K562 (cell line): ENCODE data around the gene EXOC7. TPM values are rescaled to one million over a fixed set of nuclear protein-coding genes. Genes with fewer than 3 reads are reported as not detected.
A peak's percentile ranks its signal among the peaks of the same experiment; 100 is the strongest.

ENCODE experiments used
- DIDO1 ChIP-seq: fragments of 450-650 bp; IDR thresholded peaks from 2 replicates; pipeline ENCODE4 v1.6.1; 2016; ENCODE audit warnings: low read depth, missing biosample characterization, missing genetic modification characterization
- FOXP1 ChIP-seq: sonication (generic); formaldehyde crosslinking; IDR thresholded peaks from 2 replicates; pipeline ENCODE4 v1.8.0; 2022; ENCODE audit warnings: mild to moderate bottlenecking, missing genetic modification reagents
- NR2C2 ChIP-seq, 2 experiments: fragments of 200-800 bp in 1 of 2; sonication (Bioruptor generic) in 1 of 2; sonication (generic) in 1 of 2; formaldehyde crosslinking in 1 of 2; IDR thresholded peaks; 2 replicates each; pipeline versions ENCODE4 v1.6.1 to v1.8.0; 2016 to 2022; ENCODE audit warnings: mild to moderate bottlenecking in 1 of 2, missing compliant biosample characterization in 1 of 2, missing genetic modification characterization in 1 of 2, missing genetic modification reagents in 1 of 2
- ZBTB7A ChIP-seq: IDR thresholded peaks from 2 replicates; pipeline ENCODE4 v1.6.1; 2011; ENCODE audit warnings: low read depth, mild to moderate bottlenecking, low read length, moderate library complexity, borderline replicate concordance; ENCODE audit not compliant: control insufficient read depth
- ZFP36 ChIP-seq: fragments of 150-350 bp; IDR thresholded peaks from 2 replicates; pipeline ENCODE4 v1.6.1; 2018; ENCODE audit warnings: low read length, low read depth; ENCODE audit not compliant: partially characterized antibody
- ZNF212 ChIP-seq: fragments of 450-650 bp; formaldehyde crosslinking; IDR thresholded peaks from 2 replicates; pipeline ENCODE4 v1.4.0; 2020; ENCODE audit warnings: mild to moderate bottlenecking
- polyA plus RNA-seq, 8 experiments: library from polyadenylated mRNA; depleted of rRNA in 4 of 8; stranded (reverse) in 5 of 8; unstranded in 3 of 8; fragments of >200 nt; fragmentation: Nextera tagmentation in 2 of 8; fragmentation: Illumina TruSeq in 1 of 8; extraction: Ambion mirVana in 2 of 8; extraction: Trizol in 1 of 8; gene quantifications; 2 replicates each; pipeline versions ENCODE4 v1.2.1 to v1.2.3, GENCODE V29; 2011 to 2014; ENCODE audit warnings: inconsistent platforms in 1 of 8, missing spikeins in 1 of 8
- total RNA-seq, 7 experiments: library from RNA; depleted of rRNA in 6 of 7; stranded (reverse); fragments of >200 nt in 6 of 7; fragmentation: Illumina TruSeq in 2 of 7; extraction: Trizol in 2 of 7; gene quantifications; 2 replicates each; pipeline versions ENCODE4 v1.2.1 to v1.2.3, GENCODE V29; 2011 to 2021; ENCODE audit warnings: low replicate concordance in 1 of 7
- TF ChIP-seq, protein P1 (sequence below): fragments of 250-450 bp; sonication (Bioruptor Pico); IDR thresholded peaks from 2 replicates; pipeline ENCODE4 v1.9.0; 2021; ENCODE audit warnings: mild to moderate bottlenecking
- TF ChIP-seq, protein P2 (sequence below): fragments of 200-800 bp; sonication (Bioruptor generic); IDR thresholded peaks from 2 replicates; pipeline ENCODE4 v1.6.1; 2017; ENCODE audit warnings: missing genetic modification characterization, missing compliant biosample characterization
- TF ChIP-seq, protein P3 (sequence below): fragments of 250-450 bp; sonication (Bioruptor Pico); IDR thresholded peaks from 2 replicates; pipeline ENCODE4 v1.4.0; 2020

EXOC7 gene
- total and polyA plus RNA-seq, 9 of the 15 experiments (the other 6 are each of a cell fraction or from before 2014, with no cell fraction given): 18.6 to 57.0 (median 35.0) TPM

DNA sequence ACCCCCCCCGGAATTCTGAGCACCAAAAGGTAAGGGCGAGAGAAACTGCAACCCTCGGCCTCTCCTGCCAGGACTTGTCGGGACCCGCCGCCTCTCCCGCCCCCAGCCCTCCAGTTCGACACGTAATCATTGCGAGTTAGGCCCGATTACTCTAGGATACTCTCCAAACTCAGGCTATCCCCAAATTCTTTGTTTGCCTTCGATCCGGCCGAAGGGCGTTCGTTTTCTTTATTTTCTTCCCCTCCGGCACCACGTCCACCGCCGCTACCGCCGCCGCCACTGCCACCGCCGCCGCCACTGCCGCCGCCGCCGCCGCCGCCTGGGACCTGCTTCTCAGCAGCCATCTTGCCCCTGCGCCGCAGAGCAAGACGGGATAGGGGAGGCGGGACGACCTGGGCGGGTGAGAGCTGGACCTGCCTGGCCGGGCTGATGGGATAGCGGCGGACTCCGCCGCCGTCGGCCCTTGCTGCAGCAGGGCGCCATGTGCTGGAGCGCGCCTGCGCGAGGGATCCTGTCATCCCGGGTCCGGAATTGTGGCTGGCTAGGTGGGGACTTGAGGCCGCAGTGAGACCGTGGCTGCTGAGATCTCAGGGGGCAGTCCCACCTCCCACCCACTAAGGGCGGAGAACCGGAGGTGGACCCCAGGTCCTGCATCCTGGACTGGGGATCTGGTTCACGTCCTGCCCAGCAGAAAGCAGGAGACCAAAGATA lies 31.3 kb downstream of the EXOC7 start, which contains the start of gene SRP68 (continued):
- TF ChIP-seq ZFP36 (peak; percentile 9), ZNF212 (CRISPR knock-in tag) (no peak), NR2C2 (CRISPR knock-in tag; IDR thresholded peaks at IDR 0.05) (0 out of 2 replicates have a peak, but pooled peaks have one; percentile 46), NR2C2 (tag; IDR thresholded peaks at IDR 0.05) (peak; percentile 91), ZBTB7A (no peak), DIDO1 (tag) (no peak), FOXP1 (CRISPR knock-in tag) (peak; percentile 84)
- TF ChIP-seq, protein P1, sequence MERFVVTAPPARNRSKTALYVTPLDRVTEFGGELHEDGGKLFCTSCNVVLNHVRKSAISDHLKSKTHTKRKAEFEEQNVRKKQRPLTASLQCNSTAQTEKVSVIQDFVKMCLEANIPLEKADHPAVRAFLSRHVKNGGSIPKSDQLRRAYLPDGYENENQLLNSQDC (CRISPR knock-in tag): peak; percentile 95; the same call in 1 of the 2 replicates
- TF ChIP-seq, protein P2, sequence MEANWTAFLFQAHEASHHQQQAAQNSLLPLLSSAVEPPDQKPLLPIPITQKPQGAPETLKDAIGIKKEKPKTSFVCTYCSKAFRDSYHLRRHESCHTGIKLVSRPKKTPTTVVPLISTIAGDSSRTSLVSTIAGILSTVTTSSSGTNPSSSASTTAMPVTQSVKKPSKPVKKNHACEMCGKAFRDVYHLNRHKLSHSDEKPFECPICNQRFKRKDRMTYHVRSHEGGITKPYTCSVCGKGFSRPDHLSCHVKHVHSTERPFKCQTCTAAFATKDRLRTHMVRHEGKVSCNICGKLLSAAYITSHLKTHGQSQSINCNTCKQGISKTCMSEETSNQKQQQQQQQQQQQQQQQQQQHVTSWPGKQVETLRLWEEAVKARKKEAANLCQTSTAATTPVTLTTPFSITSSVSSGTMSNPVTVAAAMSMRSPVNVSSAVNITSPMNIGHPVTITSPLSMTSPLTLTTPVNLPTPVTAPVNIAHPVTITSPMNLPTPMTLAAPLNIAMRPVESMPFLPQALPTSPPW (CRISPR knock-in tag): peak; percentile 43; the same call in 1 of the 2 replicates
- TF ChIP-seq, protein P3, sequence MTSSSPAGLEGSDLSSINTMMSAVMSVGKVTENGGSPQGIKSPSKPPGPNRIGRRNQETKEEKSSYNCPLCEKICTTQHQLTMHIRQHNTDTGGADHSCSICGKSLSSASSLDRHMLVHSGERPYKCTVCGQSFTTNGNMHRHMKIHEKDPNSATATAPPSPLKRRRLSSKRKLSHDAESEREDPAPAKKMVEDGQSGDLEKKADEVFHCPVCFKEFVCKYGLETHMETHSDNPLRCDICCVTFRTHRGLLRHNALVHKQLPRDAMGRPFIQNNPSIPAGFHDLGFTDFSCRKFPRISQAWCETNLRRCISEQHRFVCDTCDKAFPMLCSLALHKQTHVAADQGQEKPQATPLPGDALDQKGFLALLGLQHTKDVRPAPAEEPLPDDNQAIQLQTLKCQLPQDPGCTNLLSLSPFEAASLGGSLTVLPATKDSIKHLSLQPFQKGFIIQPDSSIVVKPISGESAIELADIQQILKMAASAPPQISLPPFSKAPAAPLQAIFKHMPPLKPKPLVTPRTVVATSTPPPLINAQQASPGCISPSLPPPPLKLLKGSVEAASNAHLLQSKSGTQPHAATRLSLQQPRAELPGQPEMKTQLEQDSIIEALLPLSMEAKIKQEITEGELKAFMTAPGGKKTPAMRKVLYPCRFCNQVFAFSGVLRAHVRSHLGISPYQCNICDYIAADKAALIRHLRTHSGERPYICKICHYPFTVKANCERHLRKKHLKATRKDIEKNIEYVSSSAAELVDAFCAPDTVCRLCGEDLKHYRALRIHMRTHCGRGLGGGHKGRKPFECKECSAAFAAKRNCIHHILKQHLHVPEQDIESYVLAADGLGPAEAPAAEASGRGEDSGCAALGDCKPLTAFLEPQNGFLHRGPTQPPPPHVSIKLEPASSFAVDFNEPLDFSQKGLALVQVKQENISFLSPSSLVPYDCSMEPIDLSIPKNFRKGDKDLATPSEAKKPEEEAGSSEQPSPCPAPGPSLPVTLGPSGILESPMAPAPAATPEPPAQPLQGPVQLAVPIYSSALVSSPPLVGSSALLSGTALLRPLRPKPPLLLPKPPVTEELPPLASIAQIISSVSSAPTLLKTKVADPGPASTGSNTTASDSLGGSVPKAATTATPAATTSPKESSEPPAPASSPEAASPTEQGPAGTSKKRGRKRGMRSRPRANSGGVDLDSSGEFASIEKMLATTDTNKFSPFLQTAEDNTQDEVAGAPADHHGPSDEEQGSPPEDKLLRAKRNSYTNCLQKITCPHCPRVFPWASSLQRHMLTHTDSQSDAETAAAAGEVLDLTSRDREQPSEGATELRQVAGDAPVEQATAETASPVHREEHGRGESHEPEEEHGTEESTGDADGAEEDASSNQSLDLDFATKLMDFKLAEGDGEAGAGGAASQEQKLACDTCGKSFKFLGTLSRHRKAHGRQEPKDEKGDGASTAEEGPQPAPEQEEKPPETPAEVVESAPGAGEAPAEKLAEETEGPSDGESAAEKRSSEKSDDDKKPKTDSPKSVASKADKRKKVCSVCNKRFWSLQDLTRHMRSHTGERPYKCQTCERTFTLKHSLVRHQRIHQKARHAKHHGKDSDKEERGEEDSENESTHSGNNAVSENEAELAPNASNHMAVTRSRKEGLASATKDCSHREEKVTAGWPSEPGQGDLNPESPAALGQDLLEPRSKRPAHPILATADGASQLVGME (CRISPR knock-in tag): peak; percentile 70; the same call in 1 of the 2 replicates
